Urinary bladder (tissue), 2 donors: ENCODE results near the gene CRTC1. TPM values are rescaled to one million over a fixed set of nuclear protein-coding genes. Genes with fewer than 3 reads are reported as not detected.

Source experiments
- polyA plus RNA-seq: library from polyadenylated mRNA; stranded (reverse); fragments of 200-250 nt; gene quantifications from one replicate; pipeline ENCODE4 v1.2.3, GENCODE V29; 2013
- total RNA-seq: library from RNA; depleted of rRNA; stranded (reverse); fragments of >200 nt; gene quantifications from one replicate; pipeline ENCODE4 v1.2.3, GENCODE V29; 2014
- donor health status: healthy.

CRTC1 gene
- total and polyA plus RNA-seq, 2 donors, result 4.8 to 13.6 TPM

Other genes starting within 250 kb of the CRTC1 start
- gene ISYNA1, start 245.5 kb upstream of the CRTC1 start, total RNA-seq, result 26.0 TPM
- gene ISYNA1, start 245.5 kb upstream of the CRTC1 start, polyA plus RNA-seq, result 35.6 TPM
- gene ELL, start 161.6 kb upstream of the CRTC1 start, total RNA-seq, result 9.7 TPM
- 13.9 TPM for gene ELL, start 161.6 kb upstream of the CRTC1 start, polyA plus RNA-seq
- 71.3 TPM for gene FKBP8, start 140.1 kb upstream of the CRTC1 start, total RNA-seq
- gene FKBP8, start 140.1 kb upstream of the CRTC1 start, polyA plus RNA-seq, result 317 TPM
- gene KXD1, start 125.8 kb upstream of the CRTC1 start, total RNA-seq, result 33.8 TPM
- gene KXD1, start 125.8 kb upstream of the CRTC1 start, polyA plus RNA-seq, result 120 TPM
- 610 TPM for gene UBA52, start 111.8 kb upstream of the CRTC1 start, total RNA-seq
- 1,360 TPM for gene UBA52, start 111.8 kb upstream of the CRTC1 start, polyA plus RNA-seq
- gene REX1BD, start 94.9 kb upstream of the CRTC1 start, total RNA-seq, result 18.9 TPM
- 103 TPM for gene REX1BD, start 94.9 kb upstream of the CRTC1 start, polyA plus RNA-seq
- 2.5 TPM for gene CRLF1, start 76.9 kb upstream of the CRTC1 start, total RNA-seq
- 119 TPM for gene CRLF1, start 76.9 kb upstream of the CRTC1 start, polyA plus RNA-seq
- 3.9 TPM for gene TMEM59L, start 70.8 kb upstream of the CRTC1 start, total RNA-seq
- gene TMEM59L, start 70.8 kb upstream of the CRTC1 start, polyA plus RNA-seq, result 5.5 TPM
- gene KLHL26, start 46.7 kb upstream of the CRTC1 start, total RNA-seq, result 2.5 TPM
- gene KLHL26, start 46.7 kb upstream of the CRTC1 start, polyA plus RNA-seq, result 12.5 TPM
- gene COMP, start 107.6 kb downstream of the CRTC1 start, total RNA-seq, result 0.90 TPM
- gene COMP, start 107.6 kb downstream of the CRTC1 start, polyA plus RNA-seq, result 25.0 TPM
- 34.4 TPM for gene UPF1, start 148.3 kb downstream of the CRTC1 start, total RNA-seq
- gene UPF1, start 148.3 kb downstream of the CRTC1 start, polyA plus RNA-seq, result 52.9 TPM
- gene CERS1, start 212.5 kb downstream of the CRTC1 start, total RNA-seq, result 7.2 TPM
- gene CERS1, start 212.5 kb downstream of the CRTC1 start, polyA plus RNA-seq, result 2.2 TPM
- 47.1 TPM for gene COPE, start 235.7 kb downstream of the CRTC1 start, total RNA-seq
- 188 TPM for gene COPE, start 235.7 kb downstream of the CRTC1 start, polyA plus RNA-seq
- gene DDX49, start 236.0 kb downstream of the CRTC1 start, total RNA-seq, result 22.2 TPM
- 54.0 TPM for gene DDX49, start 236.0 kb downstream of the CRTC1 start, polyA plus RNA-seq